Right lobe of liver (tissue), 6 donors: ENCODE results near the gene KIF23. TPM values are rescaled to one million over a fixed set of nuclear protein-coding genes. Genes with fewer than 3 reads are reported as not detected.

Experiments used
- ATAC-seq, 4 donors: fragments of 200-7000 bp; cut with Tn5 transposase; one replicate each; pipeline ENCODE4 v1.9.1; 2020; ENCODE audit warnings: mild to moderate bottlenecking in 4 of 4, moderate library complexity in 4 of 4
- DNase-seq, 3 donors: peaks; one replicate each; pipeline ENCODE4 v3.0.0-alpha.2; 2020
- H3K27ac ChIP-seq, 3 donors: fragments of 200-600 bp; one replicate each; pipeline ENCODE4 v1.8.0; 2022
- H3K27me3 ChIP-seq, 2 donors: fragments of 200-600 bp; one replicate each; pipeline ENCODE4 v1.8.0; 2022
- H3K36me3 ChIP-seq, 4 donors: fragments of 200-600 bp; sonication (generic) in 1 of 4; one replicate each; pipeline versions ENCODE4 v1.5.1 to v1.8.0; 2017 to 2022; ENCODE audit warnings: control low read depth in 1 of 4
- H3K4me1 ChIP-seq, 4 donors: fragments of 200-600 bp; sonication (generic) in 1 of 4; one replicate each; pipeline versions ENCODE4 v1.5.1 to v1.8.0; 2017 to 2022; ENCODE audit warnings: control low read depth in 1 of 4
- H3K4me3 ChIP-seq, 3 donors: fragments of 200-600 bp; one replicate each; pipeline ENCODE4 v1.8.0; 2022
- H3K9me3 ChIP-seq, 4 donors: fragments of 200-600 bp; sonication (generic) in 1 of 4; one replicate each; pipeline versions ENCODE4 v1.5.1 to v1.8.0; 2017 to 2022; ENCODE audit warnings: control low read depth in 1 of 4
- CTCF ChIP-seq, 4 donors: fragments of 200-600 bp in 3 of 4; fragments of 450-650 bp in 1 of 4; IDR thresholded peaks; one replicate each; pipeline versions ENCODE4 v1.5.1 to v1.8.0; 2016 to 2022; ENCODE audit warnings: antibody characterized with exemption in 4 of 4, mild to moderate bottlenecking in 2 of 4
- POLR2A ChIP-seq: fragments of 450-650 bp; IDR thresholded peaks from one replicate; pipeline ENCODE4 v1.6.1; 2017; ENCODE audit warnings: antibody characterized with exemption, mild to moderate bottlenecking
- WGBS: methylation state at CpG from one replicate; pipeline ENCODE4 v1.1.6; 2018; ENCODE audit warnings: low coverage, low lambda C conversion rate; ENCODE audit not compliant: insufficient coverage; ENCODE audit errors: missing lambda C conversion rate; 5-methylcytosine and 5-hydroxymethylcytosine counted together
- intact Hi-C, 2 donors: fragments of 100-400 bp; cut with DNase I; formaldehyde crosslinking; loops; one replicate each; pipeline versions ENCODE4 v1.11.2 to v1.14.1; 2022
- total RNA-seq, 6 experiments: library from RNA; depleted of rRNA in 2 of 6; stranded (reverse); fragments of >200 nt in 2 of 6; fragmentation: NEBNext Ultra II Directional in 3 of 6; extraction: Animal tissue kit (Norgen Biotek cat#: 25700) in 3 of 6; gene quantifications; one replicate each; pipeline versions ENCODE4 v1.1.0 to v1.2.4, GENCODE V29; 2016 to 2023
- donor health status: DM: no; HTN: yes; CAD: no.
- donor health status: DM: no; HTN: no; CAD: no.
- donor health status: DM: no; HTN: no; CAD: no.
- donor health status: DM: no; HTN: yes; CAD: no.
- donor health status: DM: no; HTN: yes; CAD: no.

The KIF23 gene
- total RNA-seq, 6 experiments from 2014 or later: 0.09 to 2.2 (median 1.2) TPM

- Histone ChIP-seq H3K27ac (peak overlapping the region; percentile 85 to 94 (median 91)), H3K4me3 (peak overlapping the region; percentile 62 to 66 (median 63)), H3K36me3 (no peaks in the 10 kb centered on the region), H3K27me3 (no peaks in the 10 kb centered on the region), H3K9me3 (no peaks in the 10 kb centered on the region), H3K4me1 (no peaks in the 10 kb centered on the region)
- DNase-seq (peak; percentile 95 to 96 (median 96)), ATAC-seq (peak; percentile 95 to 97 (median 97))
- intact Hi-C loops: no loop called here
- TF ChIP-seq CTCF (IDR thresholded peaks at IDR 0.05): peak; percentile 86 to 89 (median 88)
- TF ChIP-seq POLR2A: peak; percentile 94
- 0% methylated on average over 14 of the region's 46 CpGs for WGBS
Measured at GRCh38 chr15:69462493-69463181, 48.5 kb downstream of the KIF23 start.

GRCh38 chr15:69463182-69463756 lies 49.1 kb downstream of the KIF23 start:
- peak overlapping the region; percentile 85 to 94 (median 91) for H3K27ac ChIP-seq
- no peaks in the 10 kb centered on the region for H3K9me3 ChIP-seq
- H3K4me1 ChIP-seq: no peaks in the 10 kb centered on the region
- no peak for DNase-seq
- H3K36me3 ChIP-seq: no peaks in the 10 kb centered on the region
- H3K4me3 ChIP-seq: peak overlapping the region; percentile 35 to 66 (median 62)
- WGBS: 15% methylated on average over 13 of the region's 13 CpGs
- ATAC-seq: peak in 3 of 4 donors; percentile 1 to 4 (median 3)
- TF ChIP-seq CTCF (IDR thresholded peaks at IDR 0.05) (no peak), POLR2A (no peak)
- intact Hi-C loops: no loop called here
- H3K27me3 ChIP-seq: no peaks in the 10 kb centered on the region

- no peaks in the 10 kb centered on the region for H3K27me3 ChIP-seq
- no peak overlapping the region for H3K4me3 ChIP-seq
- WGBS: 100% methylated on average over 1 of the region's 1 CpG
- TF ChIP-seq POLR2A (no peak), CTCF (IDR thresholded peaks at IDR 0.05) (no peak)
- H3K9me3 ChIP-seq: no peaks in the 10 kb centered on the region
- intact Hi-C loops: no loop called here
- no peaks in the 10 kb centered on the region for H3K4me1 ChIP-seq
- no peaks in the 10 kb centered on the region for H3K36me3 ChIP-seq
- ATAC-seq (no peak), DNase-seq (no peak)
- H3K27ac ChIP-seq: no peak overlapping the region
Measured at GRCh38 chr15:69465253-69465652, 51.1 kb downstream of the KIF23 start.

GRCh38 chr15:69466733-69467132 lies 52.6 kb downstream of the KIF23 start:
- Histone ChIP-seq H3K4me1 (no peaks in the 10 kb centered on the region), H3K27ac (no peak overlapping the region), H3K27me3 (no peaks in the 10 kb centered on the region), H3K9me3 (no peaks in the 10 kb centered on the region), H3K4me3 (no peak overlapping the region), H3K36me3 (no peaks in the 10 kb centered on the region)
- intact Hi-C loops: no loop called here
- no peak for TF ChIP-seq POLR2A
- no peak for TF ChIP-seq CTCF (IDR thresholded peaks at IDR 0.05)
- WGBS: 34% methylated on average over 2 of the region's 2 CpGs
- no peak for ATAC-seq
- no peak for DNase-seq
